ENCODE results near the gene NAGK.

Gene NAGK

DNA sequence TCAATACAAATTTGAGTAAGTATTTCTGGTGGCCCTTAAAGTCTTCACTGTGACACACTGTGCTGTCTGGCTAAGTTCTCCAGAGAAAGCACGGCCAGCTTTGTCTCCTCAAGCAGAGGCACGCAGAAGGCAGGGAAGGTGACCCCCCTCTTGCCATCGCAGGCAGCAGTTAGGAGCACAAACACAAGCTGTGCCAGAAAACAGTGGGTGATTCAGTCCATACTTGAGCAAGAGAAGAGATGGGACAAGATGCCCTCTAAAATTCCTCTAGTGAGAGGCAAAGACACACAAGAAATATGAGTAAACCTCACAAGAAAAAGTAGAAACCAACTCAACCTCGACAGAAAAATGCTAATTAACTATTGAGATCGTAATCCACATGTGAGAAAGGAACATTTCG, 51.7 kb downstream of the NAGK start:
- no peaks in the 10 kb centered on the region for H3K27me3 ChIP-seq (ENCODE audit: insufficient read depth, poor library complexity, severe bottlenecking)
- no peak overlapping the region for H3K27ac ChIP-seq (ENCODE audit: poor library complexity, severe bottlenecking)
- H3K9me3 ChIP-seq (ENCODE audit: severe bottlenecking) = no peaks in the 10 kb centered on the region
- no peak for TF ChIP-seq CTCF (IDR thresholded peaks at IDR 0.05; ENCODE audit: poor library complexity, severe bottlenecking)
- DNase-seq (ENCODE audit: low spot score) (no peak), ATAC-seq (ENCODE audit: low read depth) (no peak)
- H3K4me3 ChIP-seq (ENCODE audit: severe bottlenecking) = no peak overlapping the region
- no peaks in the 10 kb centered on the region for H3K4me1 ChIP-seq (ENCODE audit: insufficient read depth, poor library complexity, severe bottlenecking)
- peaks cover 16% of the 10 kb centered on the region for H3K36me3 ChIP-seq (ENCODE audit: low read depth)

GRCh38 chr2:71121479-71121878, 53.0 kb downstream of the NAGK start:
- H3K27ac ChIP-seq (ENCODE audit: poor library complexity, severe bottlenecking) = no peak overlapping the region
- H3K4me3 ChIP-seq (ENCODE audit: severe bottlenecking) = no peak overlapping the region
- H3K27me3 ChIP-seq (ENCODE audit: insufficient read depth, poor library complexity, severe bottlenecking) = no peaks in the 10 kb centered on the region
- ATAC-seq (ENCODE audit: low read depth) (no peak), DNase-seq (ENCODE audit: low spot score) (no peak)
- H3K4me1 ChIP-seq (ENCODE audit: insufficient read depth, poor library complexity, severe bottlenecking) = no peaks in the 10 kb centered on the region
- no peak for TF ChIP-seq CTCF (IDR thresholded peaks at IDR 0.05; ENCODE audit: poor library complexity, severe bottlenecking)
- H3K36me3 ChIP-seq (ENCODE audit: low read depth) = peaks cover 16% of the 10 kb centered on the region
- no peaks in the 10 kb centered on the region for H3K9me3 ChIP-seq (ENCODE audit: severe bottlenecking)

DNA sequence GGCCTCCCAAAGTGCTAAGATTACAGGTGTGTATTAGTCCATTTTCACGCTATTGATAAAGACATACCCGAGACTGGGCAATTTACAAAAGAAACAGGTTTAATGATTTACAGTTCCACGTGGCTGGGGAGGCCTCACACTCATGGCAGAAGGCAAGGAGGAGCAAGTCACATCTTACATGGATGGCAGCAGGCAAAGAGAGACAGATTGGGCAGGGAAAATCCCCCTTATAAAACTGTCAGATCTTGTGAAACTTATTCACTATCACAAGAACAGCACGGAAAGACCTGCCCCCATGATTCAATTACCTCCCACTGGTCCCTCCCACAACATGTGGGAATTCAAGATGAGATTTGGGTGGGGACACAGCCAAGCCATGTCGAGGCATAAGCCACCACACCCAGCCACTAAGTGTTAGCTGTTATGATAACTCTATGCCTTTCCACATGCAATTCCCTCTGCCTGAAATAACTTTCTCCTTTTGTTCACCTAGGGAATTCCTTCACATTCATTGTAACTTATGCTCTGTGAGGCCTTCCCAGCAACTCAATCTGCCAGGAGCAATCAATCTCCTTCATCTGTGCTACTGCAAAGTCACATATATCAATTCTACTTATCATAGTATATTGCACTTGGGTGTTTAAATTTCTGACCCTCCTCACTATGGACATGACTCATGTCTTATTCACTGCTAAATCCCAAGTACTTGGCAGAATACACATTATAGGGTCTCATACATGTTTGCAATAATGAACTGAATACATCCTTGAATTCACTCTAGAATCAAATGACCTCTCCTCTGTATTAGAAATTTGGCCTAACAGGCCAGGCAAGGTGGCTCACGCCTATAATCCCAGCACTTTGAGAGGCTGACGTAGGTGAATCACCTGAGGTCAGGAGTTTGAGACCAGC, 54.2 kb downstream of the NAGK start:
- no peaks in the 10 kb centered on the region for H3K27me3 ChIP-seq (ENCODE audit: insufficient read depth, poor library complexity, severe bottlenecking)
- H3K9me3 ChIP-seq (ENCODE audit: severe bottlenecking) = no peaks in the 10 kb centered on the region
- H3K4me1 ChIP-seq (ENCODE audit: insufficient read depth, poor library complexity, severe bottlenecking) = no peaks in the 10 kb centered on the region
- no peak for DNase-seq (ENCODE audit: low spot score)
- H3K27ac ChIP-seq (ENCODE audit: poor library complexity, severe bottlenecking) = no peak overlapping the region
- peaks cover 16% of the 10 kb centered on the region for H3K36me3 ChIP-seq (ENCODE audit: low read depth)
- ATAC-seq (ENCODE audit: low read depth) = no peak
- no peak for TF ChIP-seq CTCF (IDR thresholded peaks at IDR 0.05; ENCODE audit: poor library complexity, severe bottlenecking)
- H3K4me3 ChIP-seq (ENCODE audit: severe bottlenecking) = no peak overlapping the region

GRCh38 chr2:71125506-71126294, 57.3 kb downstream of the NAGK start:
- Histone ChIP-seq H3K9me3 (ENCODE audit: severe bottlenecking) (no peaks in the 10 kb centered on the region), H3K4me3 (ENCODE audit: severe bottlenecking) (no peak overlapping the region), H3K27ac (ENCODE audit: poor library complexity, severe bottlenecking) (no peak overlapping the region), H3K27me3 (ENCODE audit: insufficient read depth, poor library complexity, severe bottlenecking) (no peaks in the 10 kb centered on the region), H3K4me1 (ENCODE audit: insufficient read depth, poor library complexity, severe bottlenecking) (peaks cover 6% of the 10 kb centered on the region), H3K36me3 (ENCODE audit: low read depth) (peaks cover 16% of the 10 kb centered on the region)
- TF ChIP-seq CTCF (IDR thresholded peaks at IDR 0.05; ENCODE audit: poor library complexity, severe bottlenecking) = no peak
- ATAC-seq (ENCODE audit: low read depth) (no peak), DNase-seq (ENCODE audit: low spot score) (no peak)
